Tracheal epithelial cell (primary cell): ENCODE data around the gene PIH1D2. TPM values are rescaled to one million over a fixed set of nuclear protein-coding genes. Genes with fewer than 3 reads are reported as not detected.

Experiments
- total RNA-seq: library from RNA; depleted of rRNA; stranded (reverse); fragments of >200 nt; gene quantifications from 2 replicates; pipeline ENCODE4 v1.2.1, GENCODE V29; 2014

PIH1D2 gene, protein sequence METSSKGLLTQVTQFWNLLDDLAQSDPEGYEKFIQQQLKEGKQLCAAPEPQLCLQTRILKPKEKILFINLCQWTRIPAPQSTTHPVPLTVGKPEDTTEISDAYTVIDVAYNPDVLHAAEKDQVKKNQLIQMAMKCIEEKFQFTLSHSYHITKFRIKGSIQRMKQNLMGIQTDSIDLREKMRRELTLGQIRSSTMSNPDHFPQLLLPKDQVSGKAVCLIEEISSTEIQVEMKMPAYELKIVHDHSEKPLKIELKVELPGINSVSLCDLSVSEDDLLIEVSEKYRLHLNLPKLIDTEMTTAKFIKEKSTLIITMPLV
- total RNA-seq = 0.72 and 1.1 TPM in 2 replicates

DNA sequence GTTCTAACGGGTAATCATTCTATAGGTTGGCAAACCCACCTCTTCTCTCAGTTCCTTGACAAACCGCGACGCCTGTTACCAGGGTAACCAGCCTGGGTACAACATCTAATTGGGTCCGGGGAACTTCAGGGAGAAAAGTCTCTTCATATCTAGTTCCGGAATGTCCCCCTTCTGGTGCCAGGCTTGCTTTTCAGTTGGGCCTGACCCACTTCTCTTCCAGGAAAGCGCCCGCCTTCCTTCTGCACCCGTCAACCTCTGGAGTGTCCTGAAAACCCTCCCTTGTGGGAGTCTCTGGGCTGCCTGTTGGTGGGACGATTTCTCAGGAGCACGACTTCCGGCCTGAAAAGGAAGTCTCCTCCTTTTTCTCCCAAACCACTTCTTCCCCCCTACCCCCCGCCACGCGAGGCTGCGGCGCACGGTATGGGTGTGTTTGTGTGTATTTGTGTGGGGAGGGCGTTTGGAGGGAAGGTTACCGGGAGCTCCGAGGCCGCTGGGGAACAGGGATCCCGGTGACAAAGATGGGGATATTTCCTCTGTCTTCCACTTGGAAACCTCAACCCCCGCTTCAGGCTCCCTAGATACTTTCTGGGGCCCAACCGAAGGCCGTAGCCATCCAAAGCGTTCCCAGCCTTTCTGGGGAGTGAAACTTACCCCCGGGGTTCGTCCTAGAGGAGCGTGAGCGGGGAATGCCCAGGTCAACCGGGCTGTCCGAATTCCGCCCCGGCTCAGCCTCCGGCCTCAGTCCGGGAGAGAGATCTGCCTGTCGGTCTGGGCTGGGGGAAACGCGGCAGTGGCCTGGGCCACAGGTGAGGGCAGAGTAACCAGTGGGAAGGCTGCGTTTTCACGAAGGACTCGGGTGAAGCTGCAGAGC is at the start of gene PIH1D2, which contains the start of gene NKAPD1:
Gene PIH1D2 (minus strand): TSS at position 77 of the 871 bp plus-strand sequence. CDS start 843 bp downstream, outside the sequence.
Gene NKAPD1 (plus strand): TSS at position 359 of the 871 bp plus-strand sequence. CDS start 1,276 bp downstream, outside the sequence.

DNA sequence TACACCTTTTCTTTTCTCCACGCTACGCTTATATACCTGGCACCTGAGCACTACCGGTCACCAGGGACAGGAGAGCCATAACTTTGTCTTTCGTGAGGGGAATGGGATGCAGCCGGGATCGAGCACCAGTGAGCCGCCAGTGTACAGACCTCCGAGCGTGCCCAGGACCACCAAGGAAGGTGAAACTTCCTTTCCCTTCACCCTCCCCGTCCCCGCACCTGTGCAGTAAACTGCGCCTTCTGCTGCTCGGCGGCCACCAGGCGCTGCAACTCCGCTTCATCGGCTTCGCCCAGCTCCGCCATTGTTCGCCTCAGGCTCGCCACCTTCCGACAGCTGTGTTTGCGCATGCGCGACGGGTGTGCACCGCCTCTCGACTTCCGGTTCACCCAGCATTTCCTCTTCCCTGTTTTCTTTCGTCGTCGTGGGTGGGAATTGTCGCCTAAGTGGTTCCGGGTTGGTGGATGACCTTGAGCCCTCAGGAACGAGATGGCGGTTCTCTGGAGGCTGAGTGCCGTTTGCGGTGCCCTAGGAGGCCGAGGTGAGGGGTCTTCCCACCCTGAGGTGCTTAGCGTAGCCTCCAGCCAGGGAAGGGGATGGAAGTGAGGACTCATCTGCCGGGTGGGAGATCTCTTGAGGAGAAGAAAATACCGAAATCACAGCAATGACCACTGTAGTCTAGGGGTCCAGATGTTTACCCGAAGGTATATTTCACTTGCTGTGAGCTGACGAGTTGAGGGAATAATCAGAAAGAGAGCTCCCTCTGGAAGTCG is 12.8 kb upstream of the PIH1D2 start, which contains the start of the genes SDHD and TIMM8B:
Gene SDHD (plus strand): TSS at position 452 of the 770 bp plus-strand sequence. CDS start 35 bp downstream, at position 487.
Gene TIMM8B (minus strand): TSS at position 335 of the 770 bp plus-strand sequence. CDS start 33 bp downstream, at position 302.

DNA sequence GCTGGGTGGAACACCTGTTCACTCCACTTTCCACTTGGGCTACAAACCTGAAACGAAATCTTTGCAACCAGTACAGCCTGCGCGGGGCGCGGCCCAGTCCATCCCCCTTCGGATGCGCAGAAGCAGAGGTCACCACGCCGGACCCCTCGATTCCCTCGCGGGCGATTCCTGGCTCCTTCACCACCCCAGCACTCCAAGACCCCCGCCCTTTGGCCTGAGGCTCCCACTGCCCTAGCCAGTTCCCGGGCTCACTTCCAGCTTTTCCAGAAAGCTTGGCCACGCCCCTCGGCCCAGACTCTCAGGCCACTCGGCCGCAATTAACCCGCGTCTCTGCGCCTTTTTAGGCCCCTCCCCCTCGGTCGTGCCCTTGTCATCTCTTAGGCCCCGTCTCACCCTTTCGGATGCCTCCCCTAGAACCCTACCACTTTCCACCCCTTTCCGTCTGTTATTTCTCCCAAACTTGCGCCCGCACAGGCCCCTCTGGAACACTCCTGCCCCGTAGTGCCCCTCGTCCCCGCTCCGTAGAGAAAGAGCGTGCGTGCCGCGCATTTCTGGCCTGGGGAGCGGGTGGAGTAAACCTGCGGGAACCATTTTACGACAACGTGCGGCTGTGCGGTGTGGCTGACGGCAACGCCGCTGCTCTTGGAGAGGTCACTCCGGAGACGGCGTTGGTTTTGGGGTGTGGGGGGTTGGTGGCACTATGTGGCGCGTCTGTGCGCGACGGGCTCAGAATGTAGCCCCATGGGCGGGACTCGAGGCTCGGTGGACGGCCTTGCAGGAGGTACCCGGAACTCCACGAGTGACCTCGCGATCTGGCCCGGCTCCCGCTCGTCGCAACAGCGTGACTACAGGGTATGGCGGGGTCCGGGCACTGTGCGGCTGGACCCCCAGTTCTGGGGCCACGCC is 48.8 kb downstream of the PIH1D2 start, which contains the start of gene DLAT:
Gene DLAT (plus strand): TSS at position 636 of the 906 bp plus-strand sequence. CDS start 65 bp downstream, at position 701.

Other genes with a start within 250 kb of the PIH1D2 start
- gene ALG9, start 202.4 kb downstream of the PIH1D2 start, total RNA-seq = 31.8 and 36.9 TPM in 2 replicates
- gene FDXACB1, start 194.9 kb downstream of the PIH1D2 start, total RNA-seq = 2.2 and 2.3 TPM in 2 replicates
- gene CFAP68, start 194.5 kb downstream of the PIH1D2 start, total RNA-seq = 16.2 and 18.3 TPM in 2 replicates
- gene CRYAB, start 162.2 kb downstream of the PIH1D2 start, total RNA-seq = 0.85 and 18.1 TPM in 2 replicates
- gene HSPB2, start 161.3 kb downstream of the PIH1D2 start, total RNA-seq = 0.24 TPM in 1 of 2 replicates, not detected in the other
- 1.1 and 1.7 TPM in 2 replicates for gene C11orf52, start 155.1 kb downstream of the PIH1D2 start, total RNA-seq
- gene DIXDC1, start 136.7 kb downstream of the PIH1D2 start, total RNA-seq = 10.9 and 20.5 TPM in 2 replicates
- gene DLAT, start 48.6 kb downstream of the PIH1D2 start, total RNA-seq = 39.8 and 40.7 TPM in 2 replicates
- gene NKAPD1, start 282 bp upstream of the PIH1D2 start, total RNA-seq = 17.8 and 24.3 TPM in 2 replicates
- 38.8 and 49.9 TPM in 2 replicates for gene TIMM8B, start 12.7 kb upstream of the PIH1D2 start, total RNA-seq
- gene SDHD, start 12.9 kb upstream of the PIH1D2 start, total RNA-seq = 172 and 180 TPM in 2 replicates
- gene IL18, start 90.1 kb upstream of the PIH1D2 start, total RNA-seq = 30.8 and 91.9 TPM in 2 replicates
- gene TEX12, start 93.4 kb upstream of the PIH1D2 start, total RNA-seq = not detected in 2 replicates
- gene BCO2, start 101.5 kb upstream of the PIH1D2 start, total RNA-seq = 0.24 and 0.85 TPM in 2 replicates
- 55.2 and 68.8 TPM in 2 replicates for gene PTS, start 152.4 kb upstream of the PIH1D2 start, total RNA-seq
- gene PLET1, start 186.8 kb upstream of the PIH1D2 start, total RNA-seq = not detected in 2 replicates